ENCODE data around the gene LMNTD2.
A peak's percentile ranks its signal among the peaks of the same experiment; 100 is the strongest.
"Not testable (repeated sequence)": the region's sequence is repeated elsewhere in the genome, so short reads cannot be mapped to it uniquely, and the experiment has no call there.

LMNTD2 gene

DNA sequence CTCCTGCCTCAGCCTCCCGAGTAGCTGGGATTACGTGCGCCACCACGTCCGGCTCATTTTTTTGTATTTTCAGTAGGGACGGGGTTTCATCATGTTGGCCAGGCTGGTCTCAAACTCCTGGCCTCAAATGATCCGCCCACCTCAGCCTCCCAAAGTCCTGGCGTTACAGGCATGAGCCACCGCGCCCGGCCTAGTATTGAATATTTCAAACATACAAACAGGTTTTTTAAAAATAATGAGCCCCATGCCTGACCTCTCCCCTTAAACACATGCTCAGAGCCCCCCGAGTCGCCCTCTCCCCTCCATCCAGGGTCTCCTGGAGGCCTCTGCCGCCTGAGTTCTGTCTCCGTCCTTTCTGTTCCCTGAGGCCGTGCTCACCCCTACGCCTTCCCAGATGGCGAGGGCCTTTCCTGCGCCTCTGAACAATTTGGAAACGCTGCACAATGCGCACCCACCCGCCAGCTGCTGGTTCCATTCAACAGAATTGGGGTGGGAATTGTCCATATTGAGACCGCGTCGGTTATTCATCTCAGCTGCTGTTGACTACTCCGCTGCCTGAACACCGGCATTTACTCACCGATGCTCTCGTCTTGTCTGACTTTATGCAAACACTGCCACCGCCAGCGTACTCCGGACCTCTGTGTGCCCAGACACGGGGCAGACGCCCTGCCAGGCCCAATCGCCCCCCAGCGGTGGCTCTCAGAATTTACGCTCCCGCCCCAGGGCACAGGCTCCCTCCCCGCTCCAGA is 39.9 kb downstream of the LMNTD2 start:
- H3K4me1 ChIP-seq (ENCODE audit: control insufficient read depth, insufficient read depth, low read depth, low read length), result peaks cover 13% of the 10 kb centered on the region
- H3K23ac ChIP-seq (ENCODE audit: low read length in 2 of 2), result no peak overlapping the region
- H2BK120ac ChIP-seq (ENCODE audit: low read depth, low read length), result no peak overlapping the region
- H3K4me3 ChIP-seq (ENCODE audit: insufficient read depth in 1 of 2, low read depth in 1 of 2, low read length in 2 of 2), result no peak overlapping the region
- peaks cover 2% of the 10 kb centered on the region for H3K79me1 ChIP-seq (replicated peaks; ENCODE audit: low read length, poor library complexity, severe bottlenecking)
- 93% methylated on average over 39 of the region's 39 CpGs for WGBS
- H3K9ac ChIP-seq (ENCODE audit: low read length), result no peak overlapping the region
- no peak overlapping the region for H4K8ac ChIP-seq (ENCODE audit: low read length)
- H3K14ac ChIP-seq (ENCODE audit: low read length in 2 of 2), result no peak overlapping the region
- peaks cover 3% of the 10 kb centered on the region for H3K9me3 ChIP-seq (ENCODE audit: control insufficient read depth, low read length)
- H2AK5ac ChIP-seq (ENCODE audit: low read length, severe bottlenecking), result no peak overlapping the region
- no peak overlapping the region for H3K4me2 ChIP-seq (ENCODE audit: low read length, poor library complexity, severe bottlenecking)
- no peaks in the 10 kb centered on the region for H3K27me3 ChIP-seq (ENCODE audit: control insufficient read depth in 1 of 2, insufficient read depth in 1 of 2, low read length in 2 of 2)
- H3K27ac ChIP-seq (ENCODE audit: low read length, poor library complexity, severe bottlenecking), result no peak overlapping the region
- no peak overlapping the region for H2AFZ ChIP-seq (ENCODE audit: low read depth, low read length)
- no peak overlapping the region for H2BK15ac ChIP-seq (ENCODE audit: low read depth, poor library complexity, severe bottlenecking)
- H3K4ac ChIP-seq (ENCODE audit: low read depth in 1 of 2, low read length in 2 of 2), result no peak overlapping the region
- peaks cover 0 to 3% of the 10 kb centered on the region in 2 experiments for H3K36me3 ChIP-seq (ENCODE audit: control insufficient read depth in 1 of 2, insufficient read depth in 2 of 2, low read depth in 1 of 2, low read length in 2 of 2)
- no peak overlapping the region for H2BK12ac ChIP-seq (ENCODE audit: low read length in 2 of 2)
- DNase-seq, result peak; percentile 20
- no peak overlapping the region for H2BK5ac ChIP-seq (ENCODE audit: low read depth, low read length, poor library complexity, severe bottlenecking)
- H4K91ac ChIP-seq (ENCODE audit: low read length), result no peak overlapping the region
- no peak overlapping the region for H3K18ac ChIP-seq (ENCODE audit: low read depth in 1 of 2, low read length in 2 of 2)

DNA sequence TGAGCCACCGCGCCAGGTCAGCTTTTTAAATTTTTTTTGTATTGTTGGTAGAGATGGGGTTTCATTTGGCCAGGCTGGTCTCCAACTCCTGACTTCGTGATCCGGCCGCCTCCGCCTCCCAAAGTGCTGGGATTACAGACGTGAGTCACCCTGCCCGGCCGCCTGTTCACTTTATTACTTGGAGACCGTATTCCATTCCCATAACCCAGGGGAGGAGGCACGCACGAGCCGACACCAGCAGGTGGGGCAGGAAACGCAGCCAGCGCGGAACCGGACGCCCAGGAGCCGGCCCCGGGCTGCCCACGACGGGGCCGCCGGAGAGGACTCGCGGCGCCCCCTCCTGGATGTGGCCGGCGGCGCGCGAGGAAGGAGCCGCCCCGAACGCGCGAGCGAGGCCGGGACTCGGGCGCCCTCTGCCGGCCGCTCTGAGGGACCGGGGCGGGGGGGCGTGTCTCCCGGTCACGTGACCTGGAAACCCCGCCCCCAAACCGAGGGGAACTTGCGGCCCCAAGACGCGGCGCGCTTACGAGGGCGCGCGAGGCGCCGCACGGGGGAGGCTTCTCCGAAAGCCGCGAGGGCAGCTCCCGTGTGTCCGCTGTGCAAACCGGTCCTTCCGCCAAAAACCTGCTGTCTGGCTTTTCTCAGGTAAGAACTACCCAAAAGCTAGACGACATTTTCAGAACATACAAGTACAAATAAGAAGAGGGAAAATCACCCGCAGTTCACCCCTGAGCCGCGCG is 41.9 kb downstream of the LMNTD2 start:
- peak overlapping the region; percentile 72 for H4K8ac ChIP-seq (ENCODE audit: low read length)
- H2AFZ ChIP-seq (ENCODE audit: low read depth, low read length), result peak overlapping the region; percentile 19
- H3K4me2 ChIP-seq (ENCODE audit: low read length, poor library complexity, severe bottlenecking), result peak overlapping the region; percentile 58
- peaks cover 15 to 16% of the 10 kb centered on the region in 2 experiments for H3K36me3 ChIP-seq (ENCODE audit: control insufficient read depth in 1 of 2, insufficient read depth in 2 of 2, low read depth in 1 of 2, low read length in 2 of 2)
- no peak overlapping the region for H2BK5ac ChIP-seq (ENCODE audit: low read depth, low read length, poor library complexity, severe bottlenecking)
- peak; percentile 94 for DNase-seq
- no peak overlapping the region for H3K14ac ChIP-seq (ENCODE audit: low read length in 2 of 2)
- no peak overlapping the region for H4K91ac ChIP-seq (ENCODE audit: low read length)
- H3K4me1 ChIP-seq (ENCODE audit: control insufficient read depth, insufficient read depth, low read depth, low read length), result peaks cover 13% of the 10 kb centered on the region
- no peak overlapping the region for H3K18ac ChIP-seq (ENCODE audit: low read depth in 1 of 2, low read length in 2 of 2)
- WGBS, result 19% methylated on average over 61 of the region's 74 CpGs
- H3K9me3 ChIP-seq (ENCODE audit: control insufficient read depth, low read length), result peaks cover 3% of the 10 kb centered on the region
- H3K79me1 ChIP-seq (replicated peaks; ENCODE audit: low read length, poor library complexity, severe bottlenecking), result peaks cover 2% of the 10 kb centered on the region
- peak overlapping the region in 1 of 2 experiments; percentile 72 for H3K4me3 ChIP-seq (ENCODE audit: insufficient read depth in 1 of 2, low read depth in 1 of 2, low read length in 2 of 2)
- no peak overlapping the region for H3K23ac ChIP-seq (ENCODE audit: low read length in 2 of 2)
- H3K4ac ChIP-seq (ENCODE audit: low read depth in 1 of 2, low read length in 2 of 2), result no peak overlapping the region
- H2BK12ac ChIP-seq (ENCODE audit: low read length in 2 of 2), result no peak overlapping the region
- no peak overlapping the region for H2BK120ac ChIP-seq (ENCODE audit: low read depth, low read length)
- peak overlapping the region; percentile 77 for H3K9ac ChIP-seq (ENCODE audit: low read length)
- no peak overlapping the region for H2BK15ac ChIP-seq (ENCODE audit: low read depth, poor library complexity, severe bottlenecking)
- no peaks in the 10 kb centered on the region for H3K27me3 ChIP-seq (ENCODE audit: control insufficient read depth in 1 of 2, insufficient read depth in 1 of 2, low read length in 2 of 2)
- peak overlapping the region; percentile 81 for H3K27ac ChIP-seq (ENCODE audit: low read length, poor library complexity, severe bottlenecking)
- no peak overlapping the region for H2AK5ac ChIP-seq (ENCODE audit: low read length, severe bottlenecking)

- H2BK5ac ChIP-seq (ENCODE audit: low read depth, low read length, poor library complexity, severe bottlenecking); H2BK12ac ChIP-seq (ENCODE audit: low read length in 2 of 2); DNase-seq; H3K4me3 ChIP-seq (ENCODE audit: insufficient read depth in 1 of 2, low read depth in 1 of 2, low read length in 2 of 2); H3K9me3 ChIP-seq (ENCODE audit: control insufficient read depth, low read length); H2BK15ac ChIP-seq (ENCODE audit: low read depth, poor library complexity, severe bottlenecking); H3K23ac ChIP-seq (ENCODE audit: low read length in 2 of 2); H4K8ac ChIP-seq (ENCODE audit: low read length); H3K27me3 ChIP-seq (ENCODE audit: control insufficient read depth in 1 of 2, insufficient read depth in 1 of 2, low read length in 2 of 2); H3K79me1 ChIP-seq (replicated peaks; ENCODE audit: low read length, poor library complexity, severe bottlenecking); H3K14ac ChIP-seq (ENCODE audit: low read length in 2 of 2); H3K18ac ChIP-seq (ENCODE audit: low read depth in 1 of 2, low read length in 2 of 2); H3K9ac ChIP-seq (ENCODE audit: low read length); H2AFZ ChIP-seq (ENCODE audit: low read depth, low read length); H2BK120ac ChIP-seq (ENCODE audit: low read depth, low read length); H3K4ac ChIP-seq (ENCODE audit: low read depth in 1 of 2, low read length in 2 of 2): not testable (repeated sequence)
- Histone ChIP-seq H2AK5ac (ENCODE audit: low read length, severe bottlenecking) (peak overlapping the region; percentile 55), H4K91ac (ENCODE audit: low read length) (peak overlapping the region; percentile 7), H3K4me1 (ENCODE audit: control insufficient read depth, insufficient read depth, low read depth, low read length) (peaks cover 14% of the 10 kb centered on the region), H3K4me2 (ENCODE audit: low read length, poor library complexity, severe bottlenecking) (peak overlapping the region; percentile 12), H3K27ac (ENCODE audit: low read length, poor library complexity, severe bottlenecking) (peak overlapping the region; percentile 67), H3K36me3 (ENCODE audit: control insufficient read depth in 1 of 2, insufficient read depth in 2 of 2, low read depth in 1 of 2, low read length in 2 of 2) (peaks cover 22 to 24% of the 10 kb centered on the region in 2 experiments)
- 97% methylated on average over 42 of the region's 43 CpGs for WGBS
These were observed 43.4 kb downstream of the LMNTD2 start for GRCh38 chr11:516918-517685.

GRCh38 chr11:516400-516799 is 44.1 kb downstream of the LMNTD2 start:
- H2BK12ac ChIP-seq (ENCODE audit: low read length in 2 of 2), result no peak overlapping the region
- no peak overlapping the region for H3K27ac ChIP-seq (ENCODE audit: low read length, poor library complexity, severe bottlenecking)
- 97% methylated on average over 4 of the region's 4 CpGs for WGBS
- no peak overlapping the region for H3K9ac ChIP-seq (ENCODE audit: low read length)
- no peak overlapping the region for H2BK5ac ChIP-seq (ENCODE audit: low read depth, low read length, poor library complexity, severe bottlenecking)
- H2AK5ac ChIP-seq (ENCODE audit: low read length, severe bottlenecking), result no peak overlapping the region
- no peak overlapping the region for H2BK120ac ChIP-seq (ENCODE audit: low read depth, low read length)
- H2BK15ac ChIP-seq (ENCODE audit: low read depth, poor library complexity, severe bottlenecking), result no peak overlapping the region
- no peak overlapping the region for H3K18ac ChIP-seq (ENCODE audit: low read depth in 1 of 2, low read length in 2 of 2)
- peaks cover 4% of the 10 kb centered on the region for H3K79me1 ChIP-seq (replicated peaks; ENCODE audit: low read length, poor library complexity, severe bottlenecking)
- H3K27me3 ChIP-seq (ENCODE audit: control insufficient read depth in 1 of 2, insufficient read depth in 1 of 2, low read length in 2 of 2), result no peaks in the 10 kb centered on the region
- H3K23ac ChIP-seq (ENCODE audit: low read length in 2 of 2), result no peak overlapping the region
- H4K91ac ChIP-seq (ENCODE audit: low read length), result no peak overlapping the region
- no peak overlapping the region for H3K4me3 ChIP-seq (ENCODE audit: insufficient read depth in 1 of 2, low read depth in 1 of 2, low read length in 2 of 2)
- H4K8ac ChIP-seq (ENCODE audit: low read length), result no peak overlapping the region
- DNase-seq, result no peak
- H3K9me3 ChIP-seq (ENCODE audit: control insufficient read depth, low read length), result peaks cover 3% of the 10 kb centered on the region
- H3K14ac ChIP-seq (ENCODE audit: low read length in 2 of 2), result no peak overlapping the region
- no peak overlapping the region for H2AFZ ChIP-seq (ENCODE audit: low read depth, low read length)
- H3K4me2 ChIP-seq (ENCODE audit: low read length, poor library complexity, severe bottlenecking), result no peak overlapping the region
- no peak overlapping the region for H3K4ac ChIP-seq (ENCODE audit: low read depth in 1 of 2, low read length in 2 of 2)
- peaks cover 29% of the 10 kb centered on the region in 2 experiments for H3K36me3 ChIP-seq (ENCODE audit: control insufficient read depth in 1 of 2, insufficient read depth in 2 of 2, low read depth in 1 of 2, low read length in 2 of 2)
- H3K4me1 ChIP-seq (ENCODE audit: control insufficient read depth, insufficient read depth, low read depth, low read length), result peaks cover 14% of the 10 kb centered on the region
